Naive B cell (primary cell): Measurements from ENCODE around the gene TANC1. TPM values are rescaled to one million over a fixed set of nuclear protein-coding genes. Genes with fewer than 3 reads are reported as not detected.

Experiments used
- ATAC-seq, 2 donors: fragments of 150-1000 bp; cut with Tn5 transposase; 2 replicates each; pipeline ENCODE4 v1.10.0; 2021; ENCODE audit warnings: low read depth in 2 of 2, mild to moderate bottlenecking in 2 of 2, moderate library complexity in 2 of 2
- DNase-seq: peaks from one replicate; pipeline ENCODE4 v3.0.0; 2022
- H3K27ac Mint-ChIP-seq, 6 donors: one replicate each; pipeline ENCODE4 v1.8.0; 2020 to 2022; ENCODE audit warnings: mild to moderate bottlenecking in 6 of 6, mixed read lengths in 6 of 6, moderate library complexity in 5 of 6, inconsistent platforms in 2 of 6
- H3K27me3 Mint-ChIP-seq, 3 donors: one replicate each; pipeline ENCODE4 v1.8.0; 2021 to 2022; ENCODE audit warnings: mixed read lengths in 3 of 3, mild to moderate bottlenecking in 1 of 3
- H3K36me3 Mint-ChIP-seq, 2 donors: one replicate each; pipeline ENCODE4 v1.8.0; 2020 to 2022; ENCODE audit warnings: mixed read lengths in 2 of 2, inconsistent platforms in 1 of 2, mild to moderate bottlenecking in 1 of 2
- H3K4me1 Mint-ChIP-seq, 3 donors: one replicate each; pipeline ENCODE4 v1.8.0; 2020 to 2022; ENCODE audit warnings: mixed read lengths in 3 of 3, inconsistent platforms in 1 of 3, mild to moderate bottlenecking in 1 of 3, moderate library complexity in 1 of 3
- H3K4me3 Mint-ChIP-seq, 8 donors: one replicate each; pipeline ENCODE4 v1.8.0; 2020 to 2022; ENCODE audit warnings: mild to moderate bottlenecking in 8 of 8, mixed read lengths in 8 of 8, moderate library complexity in 8 of 8, inconsistent platforms in 2 of 8
- H3K9me3 Mint-ChIP-seq, 7 donors: one replicate each; pipeline ENCODE4 v1.8.0; 2020 to 2022; ENCODE audit warnings: mixed read lengths in 7 of 7, mild to moderate bottlenecking in 5 of 7, inconsistent platforms in 2 of 7, moderate library complexity in 1 of 7
- polyA plus RNA-seq, 6 donors: library from polyadenylated mRNA; unstranded; fragments of 300-500 nt; fragmentation: Illumina TruSeq; gene quantifications; one replicate each; pipeline ENCODE4 v1.2.3, GENCODE V29; 2021; ENCODE audit warnings: low read depth in 6 of 6

Gene TANC1
- polyA plus RNA-seq, 6 donors from 2014 or later: 0.05 to 0.16 (median 0.09) TPM; not detected in 2

DNA sequence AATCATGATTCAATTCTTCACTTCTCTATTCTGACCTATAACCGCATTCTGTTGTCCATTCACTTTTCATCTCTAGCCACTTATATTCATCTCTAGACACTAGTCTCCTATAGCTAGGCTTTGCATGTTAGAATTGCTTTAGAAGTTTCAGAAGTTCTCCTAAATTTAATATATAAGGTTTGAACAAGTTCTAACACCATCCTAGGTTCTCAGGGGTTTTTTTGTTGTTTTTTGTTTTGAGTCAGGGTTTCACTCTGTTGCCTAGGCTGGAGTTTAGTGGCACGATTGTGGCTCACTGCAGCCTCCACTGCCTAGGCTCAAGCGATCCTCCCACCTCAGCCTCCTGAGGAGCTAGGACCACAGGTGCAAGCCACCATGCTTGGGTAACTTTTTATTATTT lies 298.1 kb downstream of the TANC1 start:
- no peak overlapping the region for H3K4me3 Mint-ChIP-seq
- peak overlapping the region in 1 of 6 donors; percentile 19 for H3K27ac Mint-ChIP-seq
- DNase-seq: no peak
- no peak for ATAC-seq
- peaks cover 0 to 46% (median 16%) of the 10 kb centered on the region in 3 donors for H3K4me1 Mint-ChIP-seq
- peaks cover 42 to 48% of the 10 kb centered on the region in 2 donors for H3K36me3 Mint-ChIP-seq
- peaks cover 0 to 2% (median 0%) of the 10 kb centered on the region in 7 donors for H3K9me3 Mint-ChIP-seq
- no peaks in the 10 kb centered on the region for H3K27me3 Mint-ChIP-seq

DNA sequence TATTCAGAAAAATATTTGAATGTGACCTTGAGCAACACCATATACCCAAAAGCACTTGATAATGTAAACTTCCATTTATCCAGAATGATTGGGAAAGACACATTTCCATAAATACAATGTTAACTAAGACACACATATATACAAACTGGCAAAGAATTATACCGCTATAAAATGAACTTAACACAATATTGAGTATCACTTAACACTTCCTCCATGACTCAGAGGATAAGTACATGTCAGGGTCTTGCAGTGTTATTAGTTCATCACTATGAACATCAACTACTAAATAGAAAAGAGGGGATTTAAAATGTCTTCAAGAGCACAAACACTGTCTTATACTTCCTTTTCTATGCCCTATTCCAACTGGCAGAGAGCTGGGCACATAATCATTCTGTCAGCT lies 299.5 kb downstream of the TANC1 start:
- no peak for ATAC-seq
- Mint-ChIP-seq H3K36me3 (peaks cover 48 to 49% of the 10 kb centered on the region in 2 donors), H3K4me3 (no peak overlapping the region), H3K27ac (no peak overlapping the region), H3K27me3 (no peaks in the 10 kb centered on the region), H3K4me1 (peaks cover 0 to 36% (median 12%) of the 10 kb centered on the region in 3 donors), H3K9me3 (peaks cover 0 to 2% (median 0%) of the 10 kb centered on the region in 7 donors)
- DNase-seq: no peak

DNA sequence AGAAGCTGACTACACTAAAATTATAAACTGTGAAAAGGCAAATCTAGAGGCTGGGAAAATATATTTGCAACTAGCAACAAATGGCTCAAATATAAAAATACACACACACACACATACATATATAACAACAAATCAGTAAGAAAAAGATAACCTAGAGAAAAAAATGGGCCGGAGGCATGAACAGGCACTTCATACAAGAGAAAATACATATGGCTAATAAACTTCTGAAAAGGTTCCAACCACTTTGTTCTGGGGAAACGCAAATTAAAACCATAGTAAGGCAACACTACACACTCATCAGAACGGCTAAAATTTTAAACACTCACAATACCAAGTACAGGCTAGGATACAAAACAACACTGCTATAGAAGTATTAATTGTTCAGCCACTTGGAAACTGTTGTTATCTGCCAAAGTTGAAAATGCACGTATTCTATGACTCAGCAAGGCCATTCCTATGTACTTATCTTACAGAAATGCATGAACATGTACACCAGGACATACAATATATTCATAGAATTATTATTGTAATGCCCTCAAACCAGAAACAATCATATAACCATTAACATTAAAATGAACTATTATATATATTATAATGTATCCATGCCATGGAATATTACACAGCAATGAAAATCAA lies 302.4 kb downstream of the TANC1 start:
- Mint-ChIP-seq H3K27ac (no peak overlapping the region), H3K9me3 (peaks cover 0 to 2% (median 0%) of the 10 kb centered on the region in 7 donors), H3K36me3 (peaks cover 32 to 57% of the 10 kb centered on the region in 2 donors), H3K4me1 (peaks cover 0 to 42% (median 16%) of the 10 kb centered on the region in 3 donors), H3K27me3 (no peaks in the 10 kb centered on the region), H3K4me3 (no peak overlapping the region)
- ATAC-seq (no peak), DNase-seq (no peak)

DNA sequence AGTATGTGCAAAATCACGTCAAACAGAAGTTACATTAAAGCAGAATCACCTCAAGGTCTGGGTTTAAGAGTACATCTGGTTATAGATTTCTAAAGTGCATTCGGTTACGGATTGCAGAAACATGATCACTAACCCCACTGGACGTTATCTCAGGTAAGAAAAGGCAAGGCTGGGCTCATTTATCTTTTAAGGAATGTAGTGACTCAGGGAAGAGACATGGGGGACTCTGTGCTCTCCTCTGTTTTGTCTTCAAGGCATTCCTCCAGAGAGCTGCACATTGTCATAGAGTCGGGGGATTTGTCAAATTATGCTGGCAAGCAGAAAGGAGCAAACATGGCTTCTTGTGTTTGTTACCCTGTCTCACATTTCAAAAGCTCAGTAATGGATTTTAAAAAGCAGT lies 303.7 kb downstream of the TANC1 start:
- no peak for ATAC-seq
- Mint-ChIP-seq H3K27ac (no peak overlapping the region), H3K27me3 (no peaks in the 10 kb centered on the region), H3K4me1 (peaks cover 0 to 42% (median 16%) of the 10 kb centered on the region in 3 donors), H3K9me3 (peaks cover 0 to 2% (median 0%) of the 10 kb centered on the region in 7 donors), H3K36me3 (peaks cover 32 to 51% of the 10 kb centered on the region in 2 donors), H3K4me3 (no peak overlapping the region)
- DNase-seq: no peak

DNA sequence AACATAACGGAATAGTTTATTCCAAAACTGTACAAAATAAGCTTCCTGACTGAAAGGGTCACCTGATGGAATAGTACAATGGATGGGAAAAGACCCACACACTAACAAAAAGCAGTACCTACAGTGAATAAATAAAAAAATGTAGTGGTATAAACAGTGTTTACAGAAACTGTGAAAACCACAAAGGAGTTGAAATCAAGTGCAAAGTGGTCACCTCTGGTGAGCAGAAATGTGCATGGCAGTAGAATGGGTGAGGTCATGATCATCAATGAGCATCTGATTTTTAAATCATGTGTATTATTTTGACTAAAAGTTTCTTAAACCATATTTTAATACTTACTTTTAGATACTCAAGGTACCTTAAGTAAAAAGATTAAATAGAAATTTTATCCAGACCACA lies 306.7 kb downstream of the TANC1 start:
- ATAC-seq: no peak
- Mint-ChIP-seq H3K36me3 (peaks cover 18 to 21% of the 10 kb centered on the region in 2 donors), H3K4me3 (no peak overlapping the region), H3K4me1 (peaks cover 0 to 21% (median 9%) of the 10 kb centered on the region in 3 donors), H3K9me3 (no peaks in the 10 kb centered on the region), H3K27me3 (no peaks in the 10 kb centered on the region), H3K27ac (peak overlapping the region in 1 of 6 donors; percentile 49)
- no peak for DNase-seq

DNA sequence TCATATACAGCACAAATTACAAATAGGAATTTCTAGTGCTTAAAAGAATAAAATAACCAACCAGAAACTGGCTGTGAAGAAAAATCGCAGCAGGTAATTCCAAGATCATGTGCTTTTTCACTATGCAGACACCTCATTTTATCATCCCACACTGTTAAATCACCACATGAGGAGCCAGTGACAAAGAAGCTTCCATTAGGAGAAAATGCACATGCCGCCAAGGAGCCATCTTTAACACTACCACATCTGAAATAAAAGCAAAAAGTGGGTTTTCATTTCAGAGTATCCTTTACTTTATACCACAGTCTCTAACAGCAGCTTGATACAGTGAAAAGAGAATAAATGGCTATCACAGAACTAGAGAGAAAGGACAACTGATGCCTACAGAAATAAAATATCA lies 311.3 kb downstream of the TANC1 start:
- ATAC-seq (no peak), DNase-seq (no peak)
- peaks cover 6 to 38% (median 35%) of the 10 kb centered on the region in 3 donors for H3K4me1 Mint-ChIP-seq
- peaks cover 0 to 5% of the 10 kb centered on the region in 2 donors for H3K36me3 Mint-ChIP-seq
- H3K4me3 Mint-ChIP-seq: no peak overlapping the region
- no peaks in the 10 kb centered on the region for H3K9me3 Mint-ChIP-seq
- no peaks in the 10 kb centered on the region for H3K27me3 Mint-ChIP-seq
- no peak overlapping the region for H3K27ac Mint-ChIP-seq

DNA sequence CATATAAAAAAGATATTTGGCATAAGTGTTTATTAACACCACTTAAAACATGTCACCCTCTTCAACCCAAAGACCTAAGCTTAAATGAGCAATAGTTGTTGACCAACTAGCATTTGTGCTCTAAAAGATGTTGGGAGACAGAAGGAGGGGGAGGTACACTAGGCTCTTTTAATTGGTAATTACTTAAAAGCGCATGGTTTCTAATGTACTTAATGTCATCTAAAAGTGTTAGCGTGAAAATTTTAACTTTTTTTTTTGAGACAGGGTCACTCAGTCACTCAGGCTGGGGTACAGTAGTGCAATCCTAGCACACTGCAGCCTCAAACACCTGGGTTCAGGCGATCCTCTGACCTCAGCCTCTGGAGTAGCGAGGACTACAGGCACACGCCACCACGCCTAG lies 312.6 kb downstream of the TANC1 start:
- Mint-ChIP-seq H3K9me3 (no peaks in the 10 kb centered on the region), H3K36me3 (no peaks in the 10 kb centered on the region), H3K4me1 (peaks cover 6 to 51% (median 41%) of the 10 kb centered on the region in 3 donors), H3K27ac (no peak overlapping the region), H3K4me3 (peak overlapping the region in 6 of 8 donors; percentile 47 to 77 (median 63)), H3K27me3 (no peaks in the 10 kb centered on the region)
- no peak for DNase-seq
- no peak for ATAC-seq

Other genes with a start within 250 kb of the TANC1 start
- gene DAPL1, start 173.3 kb upstream of the TANC1 start, polyA plus RNA-seq: not detected